Urothelium cell line (cell line): ENCODE results near the gene MLXIPL.
"Not testable (repeated sequence)": the region's sequence is repeated elsewhere in the genome, so short reads cannot be mapped to it uniquely, and the experiment has no call there.

Source experiments
- DNase-seq: peaks from one replicate; pipeline ENCODE4 v3.0.0; 2011; ENCODE audit warnings: low spot score, mixed read lengths
- FAIRE-seq: peaks from 2 replicates; lab custom pipeline; 2011; peaks lifted over from hg19 to GRCh38; lab: Jason Lieb, UNC

Gene MLXIPL

GRCh38 chr7:73582664-73583202 lies 41.6 kb downstream of the MLXIPL start:
- FAIRE-seq (no peak), DNase-seq (no peak)

GRCh38 chr7:73581006-73581405 lies 43.3 kb downstream of the MLXIPL start:
- not testable (repeated sequence) for DNase-seq, FAIRE-seq

- FAIRE-seq, result no peak
- DNase-seq, result peak; percentile 99
Measured at GRCh38 chr7:73578342-73579128, 45.8 kb downstream of the MLXIPL start, which contains the start of gene TBL2. Gene TBL2, minus strand, starts transcription at chr7:73578579. Its CDS starts 30 bp downstream, at chr7:73578549.

- FAIRE-seq, result no peak
- no peak for DNase-seq
Measured at GRCh38 chr7:73577627-73578341, 46.5 kb downstream of the MLXIPL start.

- no peak for FAIRE-seq
- DNase-seq, result no peak
Measured at GRCh38 chr7:73573791-73574190, 50.5 kb downstream of the MLXIPL start.

GRCh38 chr7:73573276-73573675 lies 51.0 kb downstream of the MLXIPL start:
- no peak for FAIRE-seq

GRCh38 chr7:73572767-73573186 lies 51.5 kb downstream of the MLXIPL start:
- DNase-seq (no peak), FAIRE-seq (no peak)

More at GRCh38 chr7:73573276-73573675, 51.0 kb downstream of the MLXIPL start:
- no peak for DNase-seq

GRCh38 chr7:73570977-73571376 lies 53.3 kb downstream of the MLXIPL start:
- FAIRE-seq, result no peak

GRCh38 chr7:73570521-73570920 lies 53.8 kb downstream of the MLXIPL start:
- DNase-seq, result no peak
- no peak for FAIRE-seq

More at GRCh38 chr7:73570977-73571376, 53.3 kb downstream of the MLXIPL start:
- no peak for DNase-seq

GRCh38 chr7:73569042-73569608 lies 55.2 kb downstream of the MLXIPL start:
- FAIRE-seq (no peak), DNase-seq (no peak)

GRCh38 chr7:73567846-73568685 lies 56.3 kb downstream of the MLXIPL start:
- no peak for DNase-seq
- FAIRE-seq, result no peak

- DNase-seq, result no peak
Measured at GRCh38 chr7:73567140-73567539, 57.2 kb downstream of the MLXIPL start.

GRCh38 chr7:73566431-73566830 lies 57.9 kb downstream of the MLXIPL start:
- not testable (repeated sequence) for FAIRE-seq, DNase-seq

More at GRCh38 chr7:73567140-73567539, 57.2 kb downstream of the MLXIPL start:
- no peak for FAIRE-seq

GRCh38 chr7:73565675-73566340 lies 58.5 kb downstream of the MLXIPL start:
- FAIRE-seq (no peak), DNase-seq (no peak)

GRCh38 chr7:73560109-73560835 lies 64.0 kb downstream of the MLXIPL start:
- peak; percentile 60 for DNase-seq
- FAIRE-seq, result no peak

- FAIRE-seq, result no peak
- peak; percentile 93 for DNase-seq
Measured at GRCh38 chr7:73557397-73558257, 66.7 kb downstream of the MLXIPL start, which contains the start of gene BCL7B. Gene BCL7B, minus strand, starts transcription at chr7:73557690. Its CDS starts 112 bp downstream, at chr7:73557578.

GRCh38 chr7:73557108-73557396 lies 67.3 kb downstream of the MLXIPL start:
- DNase-seq, result peak; percentile 98
- FAIRE-seq, result peak; percentile 79
